ENCODE data around the gene ATP8A2. TPM values are rescaled to one million over a fixed set of nuclear protein-coding genes. Genes with fewer than 3 reads are reported as not detected.
A peak's percentile ranks its signal among the peaks of the same experiment; 100 is the strongest.

ATP8A2 gene
- total RNA-seq, 1 donor from 2014 or later = 0.86 TPM

DNA sequence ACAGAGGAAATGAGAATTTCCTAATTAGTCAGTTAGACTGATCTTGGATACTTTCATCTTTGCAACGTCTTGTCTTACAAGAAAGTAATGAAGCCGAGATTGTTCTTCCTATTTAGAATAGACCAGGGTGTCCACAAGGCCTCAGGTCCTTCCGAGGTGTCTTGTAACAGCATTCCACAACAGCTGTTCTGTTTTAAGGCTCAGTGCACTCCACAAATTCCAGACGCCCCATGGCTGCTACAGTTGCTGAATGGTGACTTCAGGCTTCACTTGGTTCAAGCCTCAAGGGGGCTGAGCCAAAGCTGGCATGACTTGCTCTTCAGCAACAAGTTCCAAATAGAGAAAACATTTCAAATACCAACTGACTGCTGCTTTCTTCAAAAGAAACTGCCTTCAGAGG is 536.6 kb downstream of the ATP8A2 start:
- DNase-seq (ENCODE audit: low read depth) = peak; percentile 94

DNA sequence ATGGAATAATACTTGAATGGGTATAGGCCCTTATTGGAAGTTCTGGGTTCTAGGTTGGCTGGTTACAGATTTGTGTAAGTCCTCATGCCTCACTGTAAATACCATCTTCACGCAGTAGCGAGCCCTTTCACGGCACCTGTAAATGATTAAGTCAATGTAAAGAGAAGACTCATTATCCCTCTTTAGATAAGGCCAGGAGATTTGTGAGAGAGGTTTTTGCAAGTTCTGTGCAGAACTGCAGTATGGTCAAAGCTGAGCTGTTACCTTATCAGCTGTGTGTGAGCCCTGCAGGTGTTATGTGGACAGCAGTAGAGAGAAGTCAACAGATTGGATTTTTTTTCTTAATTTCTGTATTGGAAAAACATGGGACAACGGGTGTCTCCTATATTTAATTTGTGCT is 538.5 kb downstream of the ATP8A2 start:
- DNase-seq (ENCODE audit: low read depth) = no peak

DNA sequence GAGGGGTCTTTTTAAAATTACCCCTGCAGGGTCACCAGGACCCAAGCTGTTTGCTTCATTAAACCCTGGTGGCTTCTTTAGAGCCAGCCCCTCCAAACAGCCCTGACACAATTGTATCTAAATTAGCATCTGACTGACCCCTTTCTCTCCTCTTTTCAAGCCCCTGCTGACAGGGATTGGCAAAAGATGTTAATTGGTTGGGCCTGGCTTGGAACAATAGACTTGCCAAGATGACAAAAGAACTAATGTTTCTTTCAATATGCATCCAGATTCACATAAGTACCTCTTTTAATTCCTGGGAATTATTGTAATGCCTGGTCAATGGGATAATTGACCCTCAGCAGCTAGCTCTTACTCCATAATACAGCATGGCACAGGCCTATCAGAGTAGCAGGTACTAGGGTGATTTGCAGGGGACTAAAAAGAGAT is 539.2 kb downstream of the ATP8A2 start:
- DNase-seq (ENCODE audit: low read depth) = no peak

DNA sequence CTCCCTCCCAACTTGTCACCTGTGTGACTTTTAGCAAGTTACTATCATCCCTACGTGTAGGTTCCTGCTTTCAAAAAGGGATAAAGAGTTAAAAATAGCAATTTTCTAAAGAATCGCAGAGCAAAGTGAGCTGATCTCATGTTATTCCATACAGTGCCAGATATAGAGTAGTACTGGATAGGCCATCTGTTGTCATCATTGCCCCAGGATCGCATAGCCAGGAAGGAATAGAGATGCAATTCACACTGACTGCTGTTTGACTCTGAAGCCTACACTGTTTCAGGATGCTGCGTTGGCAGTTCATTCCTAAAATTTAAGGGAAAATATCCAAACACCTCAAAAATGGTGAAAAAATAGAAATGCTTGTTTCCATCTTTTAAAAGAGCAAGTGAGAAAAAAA is 541.2 kb downstream of the ATP8A2 start:
- DNase-seq (ENCODE audit: low read depth) = no peak

DNA sequence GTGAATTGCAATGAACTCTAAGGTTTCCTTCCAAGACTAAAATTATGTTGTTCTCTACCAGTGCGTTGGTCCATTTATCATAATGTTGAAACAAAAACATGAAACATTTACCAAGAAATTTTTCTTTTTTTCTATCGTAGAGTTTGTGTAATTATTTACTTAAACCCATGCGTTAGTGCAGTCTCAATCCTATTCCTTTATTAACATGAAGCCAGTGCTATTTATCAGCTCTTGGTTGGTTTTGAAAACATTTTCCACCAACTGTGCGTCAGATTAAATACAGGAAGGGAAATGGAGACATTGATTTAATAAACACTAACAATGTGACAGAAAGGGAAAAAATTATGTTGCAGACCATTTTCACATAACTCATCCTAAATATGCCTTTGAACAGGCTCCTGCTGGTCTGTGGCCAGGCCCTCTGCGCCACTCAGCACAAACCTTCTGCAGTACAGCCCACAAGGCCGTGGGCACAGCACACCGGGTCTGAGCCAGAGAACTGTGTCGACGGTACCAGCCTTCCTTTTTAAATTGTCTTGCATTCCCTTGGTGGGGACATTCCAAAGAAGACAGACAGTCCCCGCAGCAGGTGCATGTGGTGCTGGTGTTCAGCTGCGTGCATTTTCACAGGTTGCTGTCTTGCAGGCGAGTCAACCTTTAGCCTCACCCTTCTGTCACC is 544.2 kb downstream of the ATP8A2 start:
- DNase-seq (ENCODE audit: low read depth) = peak; percentile 72

DNA sequence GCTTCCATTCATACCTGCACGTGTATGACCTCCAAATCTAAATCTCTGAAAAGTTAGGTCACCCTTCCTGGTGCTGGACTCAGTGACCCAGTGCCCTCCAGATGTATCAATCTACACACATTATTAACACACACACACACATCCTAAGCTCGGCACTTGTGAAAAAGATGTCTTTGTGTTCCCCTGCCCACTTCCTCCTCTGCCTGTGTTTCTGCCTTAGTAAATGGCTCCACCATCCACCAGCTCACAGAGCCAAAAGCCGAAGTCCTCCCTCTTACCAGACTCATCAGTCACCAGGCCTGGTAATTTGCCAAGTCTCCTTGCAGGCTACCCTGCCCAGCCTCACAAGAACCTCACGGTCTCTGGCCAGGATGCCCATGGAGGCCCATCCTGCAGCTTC is 548.5 kb downstream of the ATP8A2 start:
- peak; percentile 33 for DNase-seq (ENCODE audit: low read depth)

DNA sequence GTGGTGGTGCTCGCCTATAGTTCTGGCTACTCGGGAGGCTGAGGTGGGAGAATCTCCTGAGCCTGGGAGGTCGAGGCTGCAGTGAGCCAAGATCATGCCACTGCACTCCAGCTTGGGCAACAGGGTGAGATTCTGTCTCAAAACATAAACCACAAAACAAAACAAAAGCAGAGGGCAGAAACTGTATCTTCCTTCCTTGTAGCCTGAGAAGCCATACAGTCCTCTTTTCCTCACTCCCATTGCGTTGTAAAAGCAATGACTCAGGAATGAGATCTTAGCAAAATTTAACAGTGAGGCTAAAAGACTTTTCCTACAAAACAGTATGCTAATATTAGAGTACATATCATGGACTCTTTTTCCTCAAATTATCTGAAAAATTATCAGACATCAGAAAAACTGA is 549.2 kb downstream of the ATP8A2 start:
- DNase-seq (ENCODE audit: low read depth) = peak; percentile 53

DNA sequence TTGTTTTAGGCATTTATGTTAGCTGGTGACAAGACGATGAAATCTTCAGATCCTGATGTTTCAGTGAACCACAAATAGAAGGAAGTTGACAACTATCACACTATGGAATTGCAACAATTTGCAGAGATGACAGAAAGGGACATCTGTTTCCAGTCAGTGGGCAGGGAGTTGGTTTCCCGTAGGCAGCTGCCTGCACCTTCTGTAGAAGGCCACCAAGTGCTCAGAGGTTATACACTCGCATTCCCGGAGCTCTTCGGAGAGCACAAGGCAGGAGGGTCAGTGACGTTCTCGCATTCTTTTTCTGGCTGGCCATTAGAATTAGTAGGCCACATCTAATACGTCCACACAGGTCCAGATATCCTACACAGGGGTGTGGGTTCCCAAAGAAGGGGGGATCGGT is 550.6 kb downstream of the ATP8A2 start:
- DNase-seq (ENCODE audit: low read depth) = peak; percentile 98

DNA sequence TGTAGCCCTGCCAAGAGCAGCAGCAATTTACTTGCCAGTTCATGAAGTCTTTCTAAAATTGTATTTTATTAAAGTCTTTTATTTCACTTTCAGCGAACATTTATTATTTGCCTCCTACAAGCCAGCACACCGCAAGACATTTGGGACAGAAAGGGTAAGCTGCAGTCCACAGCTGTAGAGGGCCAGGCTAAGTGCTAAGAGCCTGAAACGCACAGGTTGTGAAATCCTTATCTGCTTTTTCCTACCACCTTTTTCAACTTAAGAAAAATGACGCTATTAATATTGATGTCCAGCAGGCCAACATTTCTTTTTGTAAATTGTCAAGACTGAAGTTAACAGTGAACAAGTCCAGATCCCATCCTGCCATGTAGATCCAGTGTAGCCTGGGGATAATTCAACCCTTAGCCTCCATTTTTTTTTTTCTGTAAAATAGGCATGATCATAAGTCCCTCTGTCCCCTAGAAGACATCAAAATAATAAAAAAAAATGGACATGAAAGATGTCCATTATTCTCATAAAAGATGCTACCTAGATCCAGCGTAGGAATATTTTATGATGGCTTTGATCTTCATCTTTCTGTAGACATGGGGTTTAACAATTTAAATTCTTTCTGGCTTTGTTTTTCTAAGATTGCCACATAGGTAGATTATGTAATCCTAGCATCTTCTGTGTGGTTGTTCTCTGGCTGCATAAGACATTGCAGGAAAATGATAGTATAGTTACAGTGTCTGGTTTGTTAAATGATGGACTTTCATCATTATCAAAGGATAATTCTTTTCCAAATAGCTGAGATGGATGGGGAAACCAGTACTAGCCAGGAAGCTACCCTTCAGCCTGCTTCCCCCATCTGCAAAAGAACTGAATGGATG is 551.7 kb downstream of the ATP8A2 start:
- no peak for DNase-seq (ENCODE audit: low read depth)

DNA sequence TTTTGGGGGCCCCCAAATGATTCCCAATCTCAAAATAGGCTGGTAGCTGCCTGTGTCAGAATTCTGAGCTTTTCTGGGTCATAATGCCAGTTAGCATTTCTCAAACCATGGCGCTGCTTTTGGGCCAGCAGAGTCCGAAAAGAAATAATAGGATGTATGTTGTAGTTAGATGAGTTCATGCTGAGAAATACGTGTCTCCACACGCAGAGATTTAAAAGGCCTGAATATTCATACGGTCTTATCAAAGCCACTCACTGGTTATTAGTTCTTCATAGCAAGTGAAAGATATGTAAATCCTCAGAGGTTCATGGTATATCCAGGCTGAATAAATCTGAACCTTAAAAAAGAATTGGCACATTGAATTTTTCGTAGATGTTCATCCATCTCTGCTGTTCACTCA is 555.6 kb downstream of the ATP8A2 start:
- no peak for DNase-seq (ENCODE audit: low read depth)

DNA sequence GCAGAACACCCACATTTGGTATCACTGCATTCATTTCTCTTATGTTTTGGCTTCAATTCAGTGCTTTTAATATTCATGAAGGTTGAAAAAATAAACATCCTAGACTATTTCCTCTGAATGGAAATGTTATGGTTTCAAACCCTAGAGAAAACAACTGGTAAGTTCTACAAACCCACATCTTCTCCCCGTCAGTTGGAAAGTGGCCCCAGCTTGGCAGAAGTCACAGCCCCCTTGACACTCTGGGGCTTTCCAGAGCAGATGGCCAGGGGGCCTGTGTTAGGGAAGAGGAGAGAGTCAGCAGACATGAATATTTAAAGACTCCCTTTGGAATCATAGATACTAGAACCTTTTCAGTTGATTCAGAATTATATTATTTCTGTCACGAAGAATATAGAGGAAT is 556.2 kb downstream of the ATP8A2 start:
- DNase-seq (ENCODE audit: low read depth) = peak; percentile 60

DNA sequence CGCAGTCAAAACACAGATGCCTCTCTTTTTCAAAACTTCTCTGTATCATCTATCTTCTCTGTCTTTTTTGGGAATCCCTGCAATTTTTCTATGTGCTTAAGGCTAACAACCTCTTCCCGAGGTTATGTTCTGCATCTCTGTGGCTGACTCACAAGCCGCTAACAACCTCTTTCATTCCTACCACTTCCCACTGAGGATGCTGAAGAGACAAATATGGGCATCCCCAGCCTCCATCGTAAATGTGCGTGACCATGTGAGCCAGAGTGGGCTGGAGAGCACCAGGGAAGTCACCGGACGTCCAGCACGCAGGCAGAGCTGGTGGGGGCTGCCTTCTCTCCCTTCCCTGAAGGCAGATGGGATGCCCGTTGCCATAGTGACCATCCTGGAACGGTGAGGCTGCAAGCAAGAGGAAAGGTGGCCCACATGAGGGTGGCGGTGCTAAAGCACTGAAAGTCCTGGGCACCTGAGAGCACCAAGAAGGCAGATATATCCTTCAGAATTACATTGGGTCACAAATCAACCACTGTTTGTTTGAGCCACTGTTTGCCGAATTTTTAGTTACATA is 557.2 kb downstream of the ATP8A2 start:
- no peak for DNase-seq (ENCODE audit: low read depth)

DNA sequence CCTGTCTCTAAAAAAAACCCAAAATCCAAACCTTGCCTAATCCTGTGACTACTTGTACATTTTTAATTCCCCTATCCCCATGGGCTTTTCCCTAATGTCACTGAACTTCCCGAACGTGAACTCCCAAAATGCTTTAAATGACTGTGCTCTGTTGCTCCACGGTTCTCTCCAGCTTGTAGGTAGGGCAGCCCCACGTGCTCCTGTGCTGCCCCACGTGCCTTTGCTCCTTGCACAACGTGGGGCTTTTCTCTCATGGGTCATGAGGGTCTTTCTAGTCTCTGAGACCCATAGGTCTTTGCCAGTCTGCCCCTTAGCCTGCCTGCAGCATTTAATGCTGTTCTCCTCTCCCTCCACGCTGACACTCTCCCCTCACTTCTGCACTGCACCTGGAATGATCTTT is 558.0 kb downstream of the ATP8A2 start:
- no peak for DNase-seq (ENCODE audit: low read depth)

DNA sequence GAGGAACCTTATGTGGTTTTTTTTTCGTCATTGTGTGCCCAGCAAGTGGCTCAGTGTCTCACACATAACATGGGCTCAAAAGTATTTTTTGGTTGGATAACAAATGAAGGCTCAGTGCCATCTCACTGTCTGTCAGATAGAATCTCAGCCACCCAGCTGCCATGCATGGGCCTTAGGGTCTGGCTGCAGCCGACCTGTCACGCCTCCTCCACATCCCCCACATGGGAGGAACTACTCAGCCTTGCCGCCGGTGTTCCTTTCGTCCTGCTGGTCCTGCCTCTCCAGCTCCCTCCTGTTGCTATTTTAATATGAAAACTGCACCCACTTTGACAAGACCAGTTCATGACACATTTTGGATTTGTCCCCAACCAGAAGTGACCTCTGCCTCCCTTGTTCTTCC is 558.9 kb downstream of the ATP8A2 start:
- DNase-seq (ENCODE audit: low read depth) = no peak

DNA sequence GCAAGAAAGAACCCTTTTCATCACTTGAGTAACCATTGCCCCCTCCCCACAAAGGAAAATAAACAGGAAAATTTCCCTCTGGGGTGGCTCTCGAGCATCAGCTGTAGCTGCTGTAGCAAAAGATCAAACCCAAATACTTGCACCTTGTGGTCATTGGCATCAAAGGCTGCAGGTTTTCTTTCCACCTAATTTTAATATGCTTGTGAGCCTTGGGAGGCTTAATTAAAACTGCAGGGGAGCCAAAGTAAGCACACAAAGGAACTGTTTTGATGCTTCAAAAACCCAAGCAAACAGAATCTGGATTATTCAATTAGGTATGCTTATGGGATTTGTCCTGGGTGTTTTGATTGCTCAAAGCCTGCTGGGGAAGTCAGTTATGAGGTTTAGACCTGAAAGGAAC is 560.6 kb downstream of the ATP8A2 start:
- DNase-seq (ENCODE audit: low read depth) = no peak

DNA sequence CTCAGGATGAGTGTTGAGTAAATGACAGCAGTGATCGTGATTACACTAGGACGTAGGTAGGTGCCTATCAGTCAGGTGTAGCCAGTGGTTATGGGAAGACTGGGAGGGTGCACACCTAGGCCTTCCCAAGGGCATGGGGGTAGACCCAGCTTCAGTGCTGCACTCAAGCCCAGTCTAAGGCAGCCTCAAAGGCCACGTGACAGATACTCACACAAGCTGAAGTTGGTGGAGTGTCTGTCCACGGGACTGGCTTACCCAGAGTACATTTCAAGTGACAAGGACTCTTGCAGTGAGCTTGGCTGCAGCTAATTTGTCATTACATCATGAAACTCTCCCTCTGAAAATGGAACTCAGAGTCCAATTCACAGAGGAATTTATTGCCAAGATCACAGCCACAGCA is 561.7 kb downstream of the ATP8A2 start:
- DNase-seq (ENCODE audit: low read depth) = no peak

DNA sequence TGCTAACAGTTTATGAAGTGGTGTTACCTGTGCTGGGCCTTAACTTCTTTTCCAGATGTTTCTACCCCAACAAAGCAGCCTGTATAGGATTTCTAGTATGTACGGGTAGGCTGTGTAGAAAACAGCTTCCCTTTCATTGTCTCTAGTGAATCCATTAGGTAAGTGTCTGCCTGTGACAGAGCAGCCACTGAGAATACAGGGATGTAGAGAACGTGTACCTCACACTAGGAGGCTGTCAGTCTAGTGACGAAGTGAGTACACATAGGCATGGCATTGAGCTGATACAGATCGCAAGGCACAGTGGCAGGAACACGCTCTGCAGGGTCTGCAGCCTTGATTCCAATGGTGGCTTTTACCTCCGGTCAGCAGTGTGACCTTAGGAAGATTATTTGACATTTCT is 562.4 kb downstream of the ATP8A2 start:
- no peak for DNase-seq (ENCODE audit: low read depth)

DNA sequence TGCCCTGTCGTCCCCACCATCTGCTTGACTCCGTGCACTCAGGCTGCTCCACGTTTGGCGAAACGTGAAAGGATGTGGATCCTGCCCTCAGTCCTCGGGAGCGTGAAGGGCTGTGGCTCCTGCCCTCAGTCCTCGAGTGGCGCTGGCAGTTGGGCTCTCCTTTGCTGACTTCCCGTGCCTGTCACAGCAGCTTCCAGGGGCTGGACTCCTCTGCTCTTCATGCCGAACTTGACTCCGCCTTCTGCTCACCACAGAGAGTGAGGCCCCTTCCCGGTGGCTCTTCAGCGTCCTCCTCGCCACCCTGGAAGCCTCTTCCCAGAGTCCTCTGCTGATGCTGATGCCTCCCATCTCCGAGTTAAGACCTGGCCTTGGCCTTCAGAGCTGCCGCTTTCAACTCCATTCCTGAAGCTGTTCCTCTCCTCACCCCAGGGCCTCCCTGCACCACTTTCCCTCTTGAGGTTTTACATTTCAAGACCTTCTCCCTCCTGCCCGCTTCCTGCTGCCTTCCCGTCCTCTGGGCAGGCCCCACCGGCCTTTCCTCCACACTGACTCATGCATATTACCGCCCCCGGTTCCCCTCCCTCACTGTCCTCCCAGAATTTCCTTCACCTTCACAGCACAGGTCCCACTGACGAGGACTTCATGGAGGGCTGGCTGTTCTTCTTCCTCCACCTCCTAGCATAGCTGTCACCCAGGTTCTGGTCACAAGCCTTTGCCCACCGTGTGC is 568.4 kb downstream of the ATP8A2 start:
- DNase-seq (ENCODE audit: low read depth) = no peak

DNA sequence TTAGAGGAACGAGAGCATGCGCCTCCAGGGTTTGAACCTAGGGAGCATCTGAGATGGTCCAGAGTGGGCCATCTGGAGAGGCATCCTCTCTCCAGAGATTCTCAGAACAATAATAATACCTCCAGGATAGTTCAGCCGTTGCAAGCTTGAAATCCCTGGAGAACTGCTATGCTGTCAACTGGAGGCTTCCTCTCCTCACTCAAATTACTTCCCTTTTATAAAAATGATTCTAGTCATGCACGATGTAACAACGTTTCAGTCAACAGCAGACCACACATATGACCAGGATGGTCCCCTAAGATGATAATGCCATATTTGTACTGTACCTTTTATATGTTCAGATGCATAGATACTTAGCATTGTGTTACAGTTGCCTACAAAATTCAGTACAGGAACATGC is 571.3 kb downstream of the ATP8A2 start:
- no peak for DNase-seq (ENCODE audit: low read depth)

DNA sequence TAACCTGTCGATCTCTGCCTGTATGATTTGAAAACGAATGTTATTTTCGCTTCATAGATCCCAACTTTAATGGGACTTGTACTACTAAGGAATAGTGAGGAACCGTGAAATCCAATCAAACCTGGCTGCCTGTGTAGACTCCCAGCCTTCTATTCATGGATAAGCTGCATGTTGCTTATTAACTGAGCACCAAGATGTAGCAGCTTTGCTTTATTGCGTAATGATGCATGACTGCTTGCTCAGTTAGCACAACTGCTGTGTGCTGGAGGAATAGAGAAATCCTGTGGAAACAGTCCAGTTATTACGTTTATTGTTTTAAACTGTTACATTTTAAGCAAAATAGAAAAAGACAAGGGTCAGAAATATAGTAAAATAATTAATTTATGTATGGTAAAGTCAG is 571.9 kb downstream of the ATP8A2 start:
- peak; percentile 25 for DNase-seq (ENCODE audit: low read depth)

DNA sequence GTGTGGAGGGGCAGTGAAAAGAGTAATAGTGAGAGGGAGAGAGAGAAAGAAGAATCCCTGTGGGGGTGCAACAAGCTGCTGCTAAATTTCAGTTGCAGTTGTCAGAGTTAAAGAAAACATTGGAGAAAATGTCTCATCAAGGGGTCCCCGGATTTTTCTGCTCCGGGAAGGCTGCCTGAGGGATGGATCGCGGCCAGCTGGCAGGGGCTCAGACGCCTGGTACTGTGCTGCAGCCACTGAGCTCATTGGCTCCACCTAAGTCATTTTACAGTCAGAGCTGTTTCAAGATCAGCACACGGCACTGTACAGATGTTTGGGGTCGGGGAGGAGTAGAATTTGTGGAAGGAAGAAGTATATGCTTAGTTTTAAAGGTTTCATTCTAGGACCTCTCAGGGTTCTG is 573.8 kb downstream of the ATP8A2 start:
- peak; percentile 50 for DNase-seq (ENCODE audit: low read depth)

DNA sequence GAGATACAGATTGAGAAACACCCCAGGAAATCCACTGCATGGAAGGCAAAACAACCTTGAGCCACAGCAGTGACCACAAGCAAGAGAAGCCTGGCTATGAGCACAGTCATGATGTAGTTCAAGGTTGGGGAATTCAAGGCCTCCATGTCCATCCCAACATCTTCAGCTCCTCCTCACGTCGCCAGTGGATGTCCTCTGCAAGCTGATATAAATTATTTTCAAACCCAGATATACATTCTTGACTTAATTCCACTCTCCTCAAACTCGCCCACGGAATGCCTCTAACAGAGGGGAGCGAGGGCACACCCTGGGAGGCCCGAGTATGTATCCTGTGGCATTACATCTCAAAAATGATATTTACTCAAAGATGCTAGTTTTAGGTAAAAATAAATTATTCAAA is 574.5 kb downstream of the ATP8A2 start:
- no peak for DNase-seq (ENCODE audit: low read depth)
